ENCODE measurements around the gene UNC5C. TPM values are rescaled to one million over a fixed set of nuclear protein-coding genes. Genes with fewer than 3 reads are reported as not detected.

The UNC5C gene
- total RNA-seq, 1 donor from 2014 or later = 2.2 TPM

- no peak for DNase-seq (ENCODE audit: low read depth)
- no peak for TF ChIP-seq CTCF (conservative IDR thresholded peaks at IDR 0.05; ENCODE audit: low read depth, low read length)
- no peak overlapping the region for H3K4me3 ChIP-seq (ENCODE audit: low read depth, low read length)
These were observed 4.3 kb upstream of the UNC5C start for GRCh38 chr4:95552942-95553550.

GRCh38 chr4:95551653-95552052 lies 2.9 kb upstream of the UNC5C start:
- TF ChIP-seq CTCF (conservative IDR thresholded peaks at IDR 0.05; ENCODE audit: low read depth, low read length) = no peak
- DNase-seq (ENCODE audit: low read depth) = no peak
- H3K4me3 ChIP-seq (ENCODE audit: low read depth, low read length) = no peak overlapping the region

- DNase-seq (ENCODE audit: low read depth) = no peak
- H3K4me3 ChIP-seq (ENCODE audit: low read depth, low read length) = peak overlapping the region; percentile 66
- TF ChIP-seq CTCF (conservative IDR thresholded peaks at IDR 0.05; ENCODE audit: low read depth, low read length) = no peak
These were observed 1.6 kb upstream of the UNC5C start for GRCh38 chr4:95550115-95550987.

- no peak for DNase-seq (ENCODE audit: low read depth)
- no peak for TF ChIP-seq CTCF (conservative IDR thresholded peaks at IDR 0.05; ENCODE audit: low read depth, low read length)
- H3K4me3 ChIP-seq (ENCODE audit: low read depth, low read length) = peak overlapping the region; percentile 66
These were observed 707 bp upstream of the UNC5C start for GRCh38 chr4:95549246-95550114.

GRCh38 chr4:95547715-95548471 lies 880 bp downstream of the UNC5C start:
- no peak for DNase-seq (ENCODE audit: low read depth)
- no peak for TF ChIP-seq CTCF (conservative IDR thresholded peaks at IDR 0.05; ENCODE audit: low read depth, low read length)
- peak overlapping the region; percentile 66 for H3K4me3 ChIP-seq (ENCODE audit: low read depth, low read length)

All from epithelial cell of proximal tubule (primary cell).